Measurements from ENCODE around the gene CLTRN. TPM values are rescaled to one million over a fixed set of nuclear protein-coding genes. Genes with fewer than 3 reads are reported as not detected.

The CLTRN gene
- total RNA-seq, 1 donor from 2014 or later = 5.1 TPM

- no peak for DNase-seq (ENCODE audit: low spot score)
These were observed 84.5 kb downstream of the CLTRN start for GRCh38 chrX:15579778-15580747.

Other genes starting within 250 kb of the CLTRN start
- 25.1 TPM for gene PIR, start 171.5 kb downstream of the CLTRN start, total RNA-seq
- gene BMX, start 164.0 kb downstream of the CLTRN start, total RNA-seq = 3.7 TPM
- 169 TPM for gene ACE2, start 63.8 kb downstream of the CLTRN start, total RNA-seq
- 9.4 TPM for gene CA5B, start 73.5 kb upstream of the CLTRN start, total RNA-seq
- gene ZRSR2, start 125.7 kb upstream of the CLTRN start, total RNA-seq = 11.7 TPM
- gene AP1S2, start 190.0 kb upstream of the CLTRN start, total RNA-seq = 25.2 TPM

Measured in mucosa of gallbladder (tissue), 1 donor.